Measurements from ENCODE around the gene TRAF3.

TRAF3 gene

DNA sequence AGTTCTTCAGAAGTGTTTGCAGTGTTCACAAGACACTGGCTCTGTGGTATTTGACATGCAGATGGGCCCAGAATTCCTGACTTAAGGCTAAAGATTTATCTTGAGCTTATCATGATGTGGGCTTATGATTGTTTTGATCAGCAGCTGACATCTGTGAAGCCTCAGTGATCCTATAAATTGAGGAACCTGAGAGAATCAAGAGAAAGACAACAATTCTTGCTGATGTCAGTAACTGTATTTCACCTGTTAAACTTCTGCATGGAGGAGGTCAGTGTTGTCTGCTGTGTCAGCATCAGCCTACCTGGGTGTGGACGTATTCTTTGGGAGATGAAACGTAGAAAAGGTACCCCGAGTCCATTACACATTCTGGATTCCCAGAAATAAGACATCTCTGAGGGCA is 33.3 kb downstream of the TRAF3 start:
- Histone ChIP-seq H3K4me3 (ENCODE audit: low read depth, low read length) (no peak overlapping the region), H3K27me3 (replicated peaks) (no peaks in the 10 kb centered on the region), H3K27ac (no peak overlapping the region), H3K36me3 (replicated peaks) (no peaks in the 10 kb centered on the region)
- DNase-seq, result no peak
- in situ Hi-C loops (cut with HindIII; ENCODE audit: low pct_ligation_motif_present, low sequenced_read_pairs), result no loop called here
- TF ChIP-seq, protein P1, sequence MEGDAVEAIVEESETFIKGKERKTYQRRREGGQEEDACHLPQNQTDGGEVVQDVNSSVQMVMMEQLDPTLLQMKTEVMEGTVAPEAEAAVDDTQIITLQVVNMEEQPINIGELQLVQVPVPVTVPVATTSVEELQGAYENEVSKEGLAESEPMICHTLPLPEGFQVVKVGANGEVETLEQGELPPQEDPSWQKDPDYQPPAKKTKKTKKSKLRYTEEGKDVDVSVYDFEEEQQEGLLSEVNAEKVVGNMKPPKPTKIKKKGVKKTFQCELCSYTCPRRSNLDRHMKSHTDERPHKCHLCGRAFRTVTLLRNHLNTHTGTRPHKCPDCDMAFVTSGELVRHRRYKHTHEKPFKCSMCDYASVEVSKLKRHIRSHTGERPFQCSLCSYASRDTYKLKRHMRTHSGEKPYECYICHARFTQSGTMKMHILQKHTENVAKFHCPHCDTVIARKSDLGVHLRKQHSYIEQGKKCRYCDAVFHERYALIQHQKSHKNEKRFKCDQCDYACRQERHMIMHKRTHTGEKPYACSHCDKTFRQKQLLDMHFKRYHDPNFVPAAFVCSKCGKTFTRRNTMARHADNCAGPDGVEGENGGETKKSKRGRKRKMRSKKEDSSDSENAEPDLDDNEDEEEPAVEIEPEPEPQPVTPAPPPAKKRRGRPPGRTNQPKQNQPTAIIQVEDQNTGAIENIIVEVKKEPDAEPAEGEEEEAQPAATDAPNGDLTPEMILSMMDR (IDR thresholded peaks at IDR 0.05; ENCODE audit: low read depth, low read length, missing control alignments), result no peak

DNA sequence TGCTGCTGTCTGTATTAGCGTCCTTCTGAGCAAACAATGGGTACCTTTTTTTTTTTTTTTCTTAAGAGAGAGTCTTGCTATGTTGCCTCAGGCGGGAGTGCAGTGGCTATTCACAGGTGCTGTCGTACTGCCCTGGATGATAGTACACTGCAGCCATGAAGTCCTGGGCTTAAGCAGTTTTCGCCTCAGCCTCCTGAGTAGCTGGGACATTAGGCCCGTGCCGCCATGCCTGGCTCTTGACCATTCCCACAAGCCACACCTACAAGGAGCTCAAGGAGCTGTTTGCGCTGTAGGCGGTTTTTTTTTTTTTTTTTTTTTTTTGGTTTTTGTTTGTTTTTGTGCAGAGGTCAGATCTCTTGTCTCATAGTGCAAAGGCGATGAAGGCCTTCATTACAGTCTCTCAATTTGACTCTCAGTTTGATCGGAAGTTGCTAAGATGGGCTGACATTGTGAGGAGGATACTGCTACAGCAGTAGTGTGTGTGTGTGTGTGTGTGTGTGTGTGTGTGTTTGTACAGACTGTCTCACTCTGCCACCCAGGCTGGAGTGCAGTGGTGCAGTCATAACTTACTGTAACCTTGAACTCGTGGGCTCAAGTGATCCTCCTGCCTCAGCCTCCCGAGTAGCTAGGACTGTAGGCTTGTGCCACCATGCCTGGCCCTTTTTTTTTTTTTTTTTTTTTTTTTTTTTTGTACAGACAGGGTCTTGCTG is 34.2 kb downstream of the TRAF3 start:
- Histone ChIP-seq H3K27me3 (replicated peaks) (no peaks in the 10 kb centered on the region), H3K27ac (no peak overlapping the region), H3K36me3 (replicated peaks) (no peaks in the 10 kb centered on the region), H3K4me3 (ENCODE audit: low read depth, low read length) (no peak overlapping the region)
- TF ChIP-seq, protein P1 (IDR thresholded peaks at IDR 0.05; ENCODE audit: low read depth, low read length, missing control alignments), result no peak
- DNase-seq, result no peak
- in situ Hi-C loops (cut with HindIII; ENCODE audit: low pct_ligation_motif_present, low sequenced_read_pairs), result no loop called here

DNA sequence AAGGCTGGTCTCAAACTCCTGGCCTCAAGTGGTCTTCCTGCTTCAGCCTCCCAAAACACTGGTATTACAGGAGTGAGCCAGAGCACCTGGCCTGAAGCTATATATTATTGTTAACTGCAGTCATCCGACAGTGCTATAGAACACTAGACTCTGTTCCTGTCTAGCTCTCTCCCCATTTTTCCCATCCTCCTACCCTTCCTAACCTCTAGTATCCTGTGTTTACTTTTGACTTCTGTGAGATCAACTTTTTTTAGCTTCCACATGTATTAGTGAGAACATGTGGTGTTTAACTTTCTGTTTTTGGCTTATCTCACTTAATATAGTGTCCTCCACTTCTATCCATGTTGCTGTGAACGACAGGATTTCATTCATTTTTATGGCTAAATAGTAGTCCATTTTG is 34.7 kb downstream of the TRAF3 start:
- Histone ChIP-seq H3K4me3 (ENCODE audit: low read depth, low read length) (no peak overlapping the region), H3K27ac (no peak overlapping the region), H3K27me3 (replicated peaks) (no peaks in the 10 kb centered on the region), H3K36me3 (replicated peaks) (no peaks in the 10 kb centered on the region)
- TF ChIP-seq, protein P1 (IDR thresholded peaks at IDR 0.05; ENCODE audit: low read depth, low read length, missing control alignments), result no peak
- no peak for DNase-seq
- in situ Hi-C loops (cut with HindIII; ENCODE audit: low pct_ligation_motif_present, low sequenced_read_pairs), result no loop called here

DNA sequence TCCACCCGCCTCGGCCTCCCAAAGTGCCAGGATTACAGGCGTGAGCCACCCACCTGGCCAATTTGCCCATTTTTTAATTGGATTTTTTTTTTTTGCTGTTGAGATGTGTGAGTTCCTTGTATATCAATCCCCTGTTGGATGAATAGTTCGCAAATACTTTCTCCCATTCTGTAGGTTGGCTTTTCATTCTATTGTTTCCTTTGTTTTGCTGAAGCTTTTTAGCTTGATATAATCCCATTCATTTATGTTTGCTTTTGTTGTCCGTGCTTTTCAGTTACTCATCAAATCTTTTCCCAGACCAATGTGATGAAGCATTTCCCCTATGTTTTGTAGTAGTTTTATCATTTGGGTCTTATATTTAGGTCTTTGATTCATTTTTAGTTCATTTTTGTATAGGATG is 36.4 kb downstream of the TRAF3 start:
- H3K4me3 ChIP-seq (ENCODE audit: low read depth, low read length), result no peak overlapping the region
- H3K27ac ChIP-seq, result no peak overlapping the region
- H3K27me3 ChIP-seq (replicated peaks), result no peaks in the 10 kb centered on the region
- H3K36me3 ChIP-seq (replicated peaks), result no peaks in the 10 kb centered on the region
- DNase-seq, result no peak
- in situ Hi-C loops (cut with HindIII; ENCODE audit: low pct_ligation_motif_present, low sequenced_read_pairs), result no loop called here
- TF ChIP-seq, protein P1 (IDR thresholded peaks at IDR 0.05; ENCODE audit: low read depth, low read length, missing control alignments), result no peak

DNA sequence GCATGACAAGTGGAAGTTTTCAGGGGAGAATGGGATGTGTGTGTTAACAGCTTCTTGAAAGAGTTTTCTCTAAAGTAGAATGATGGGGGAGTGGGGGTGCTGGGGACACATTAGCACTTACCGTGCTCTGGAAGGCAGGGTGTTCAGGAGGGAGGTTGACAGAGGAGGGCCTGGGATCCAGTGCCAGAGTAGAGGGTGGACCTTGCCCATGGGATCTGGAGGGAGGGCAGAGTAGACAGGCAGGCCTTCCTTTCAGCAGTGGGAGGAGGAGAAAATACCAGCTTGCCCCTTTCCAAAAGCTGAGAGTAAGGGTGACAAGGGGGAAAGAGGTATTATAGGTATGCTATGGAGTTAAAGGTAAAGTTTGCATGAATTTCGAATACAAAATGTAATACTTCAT is 40.1 kb downstream of the TRAF3 start:
- Histone ChIP-seq H3K4me3 (ENCODE audit: low read depth, low read length) (no peak overlapping the region), H3K27ac (no peak overlapping the region), H3K27me3 (replicated peaks) (no peaks in the 10 kb centered on the region), H3K36me3 (replicated peaks) (no peaks in the 10 kb centered on the region)
- in situ Hi-C loops (cut with HindIII; ENCODE audit: low pct_ligation_motif_present, low sequenced_read_pairs), result no loop called here
- no peak for DNase-seq
- TF ChIP-seq, protein P1 (IDR thresholded peaks at IDR 0.05; ENCODE audit: low read depth, low read length, missing control alignments), result no peak
